Esophagus muscularis mucosa (tissue), 4 donors: ENCODE data around the gene KREMEN1. TPM values are rescaled to one million over a fixed set of nuclear protein-coding genes. Genes with fewer than 3 reads are reported as not detected.

ENCODE experiments used
- DNase-seq: peaks from one replicate; pipeline ENCODE4 v3.0.0-alpha.2; 2017; ENCODE audit errors: extremely low spot score
- H3K27ac ChIP-seq, 4 donors: fragments of 200-600 bp; sonication (generic); replicated peaks in 1 of 4; 1 replicate in 3 of 4; 2 replicates in 1 of 4; pipeline ENCODE4 v1.5.1; 2016 to 2019; ENCODE audit warnings: mild to moderate bottlenecking in 1 of 4
- H3K27me3 ChIP-seq, 4 donors: fragments of 200-600 bp; sonication (generic); one replicate each; pipeline versions ENCODE4 v1.5.1 to v1.6.0; 2016 to 2019
- H3K36me3 ChIP-seq, 4 donors: fragments of 200-600 bp; sonication (generic); one replicate each; pipeline ENCODE4 v1.5.1; 2016 to 2019
- H3K4me1 ChIP-seq, 4 donors: fragments of 200-600 bp; sonication (generic); one replicate each; pipeline ENCODE4 v1.5.1; 2016 to 2019
- H3K4me3 ChIP-seq, 4 donors: fragments of 200-600 bp; sonication (generic); 1 replicate in 2 of 4; 2 replicates in 2 of 4; pipeline ENCODE4 v1.5.1; 2016 to 2019; ENCODE audit warnings: mild to moderate bottlenecking in 4 of 4, moderate library complexity in 1 of 4
- H3K9me3 ChIP-seq, 4 donors: fragments of 200-600 bp; sonication (generic); 1 replicate in 3 of 4; 2 replicates in 1 of 4; pipeline ENCODE4 v1.5.1; 2016 to 2019
- EP300 ChIP-seq: sonication (generic); formaldehyde crosslinking; IDR thresholded peaks from one replicate; pipeline ENCODE4 v1.6.1; 2017; ENCODE audit warnings: antibody characterized with exemption
- POLR2A ChIP-seq: fragments of 450-650 bp; IDR thresholded peaks from one replicate; pipeline ENCODE4 v1.6.1; 2017; ENCODE audit warnings: antibody characterized with exemption, moderate library complexity, mild to moderate bottlenecking, low read depth
- POLR2AphosphoS5 ChIP-seq, 2 donors: sonication (generic); formaldehyde crosslinking; IDR thresholded peaks; one replicate each; pipeline ENCODE4 v1.6.1; 2017; ENCODE audit warnings: antibody characterized with exemption in 2 of 2
- WGBS: methylation state at CpG from one replicate; pipeline ENCODE4 v1.1.5; 2018; 5-methylcytosine and 5-hydroxymethylcytosine counted together
- intact Hi-C: fragments of 100-400 bp; cut with DNase I; formaldehyde crosslinking; loops from one replicate; pipeline ENCODE4 v1.15.1; 2023
- total RNA-seq, 4 donors: library from RNA; depleted of rRNA; stranded (reverse); fragments of >200 nt; gene quantifications; one replicate each; pipeline versions ENCODE4 v1.1.0 to v1.2.1, GENCODE V29; 2016
- TF ChIP-seq, protein P1 (sequence below), 3 experiments: fragments of 200-600 bp in 2 of 3; fragments of 450-650 bp in 1 of 3; sonication (generic) in 2 of 3; IDR thresholded peaks; one replicate each; pipeline ENCODE4 v1.5.1; 2017 to 2019; ENCODE audit warnings: antibody characterized with exemption in 3 of 3, mild to moderate bottlenecking in 2 of 3, moderate library complexity in 1 of 3

Gene KREMEN1
- total RNA-seq, 4 donors from 2014 or later = 8.7 to 14.6 (median 12.4) TPM

DNA sequence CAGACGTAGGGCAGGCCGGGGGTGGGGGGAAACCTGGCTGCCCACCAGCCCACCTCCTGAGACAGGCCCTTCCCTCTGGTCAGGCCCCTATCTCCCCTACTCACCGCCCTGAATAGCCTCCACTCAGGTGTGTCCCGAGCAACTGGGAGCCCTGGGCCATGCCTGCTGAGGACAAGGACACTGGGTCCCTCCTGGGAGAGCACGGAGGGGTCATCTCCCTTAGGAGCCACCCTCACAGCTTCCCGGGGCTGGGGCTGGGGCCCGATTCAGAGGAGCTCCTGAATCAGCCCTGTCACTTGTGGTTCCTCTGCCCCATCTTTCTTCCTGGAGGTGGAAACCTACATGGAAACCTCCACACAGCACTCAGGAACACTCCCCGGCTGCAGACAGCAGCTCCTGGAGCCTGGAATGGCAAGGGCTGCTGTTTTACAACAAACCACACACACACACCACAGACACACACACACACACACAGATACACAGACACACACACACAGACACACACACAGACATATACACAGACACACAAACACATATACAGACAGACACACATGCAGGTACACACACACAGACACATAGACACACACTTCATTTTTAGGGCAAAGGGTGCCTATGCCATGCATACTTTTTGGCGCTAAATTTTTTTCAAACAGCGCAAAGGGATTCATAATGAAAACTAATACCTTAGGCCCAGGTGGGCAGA is 123.3 kb downstream of the KREMEN1 start:
- H3K27ac ChIP-seq = no peak overlapping the region
- intact Hi-C loops = no loop called here
- H3K4me1 ChIP-seq = no peaks in the 10 kb centered on the region
- WGBS = 72% methylated on average over 9 of the region's 10 CpGs
- H3K4me3 ChIP-seq = no peak overlapping the region
- TF ChIP-seq POLR2AphosphoS5 (IDR thresholded peaks at IDR 0.05) = no peak
- no peak for TF ChIP-seq POLR2A
- TF ChIP-seq, protein P1, sequence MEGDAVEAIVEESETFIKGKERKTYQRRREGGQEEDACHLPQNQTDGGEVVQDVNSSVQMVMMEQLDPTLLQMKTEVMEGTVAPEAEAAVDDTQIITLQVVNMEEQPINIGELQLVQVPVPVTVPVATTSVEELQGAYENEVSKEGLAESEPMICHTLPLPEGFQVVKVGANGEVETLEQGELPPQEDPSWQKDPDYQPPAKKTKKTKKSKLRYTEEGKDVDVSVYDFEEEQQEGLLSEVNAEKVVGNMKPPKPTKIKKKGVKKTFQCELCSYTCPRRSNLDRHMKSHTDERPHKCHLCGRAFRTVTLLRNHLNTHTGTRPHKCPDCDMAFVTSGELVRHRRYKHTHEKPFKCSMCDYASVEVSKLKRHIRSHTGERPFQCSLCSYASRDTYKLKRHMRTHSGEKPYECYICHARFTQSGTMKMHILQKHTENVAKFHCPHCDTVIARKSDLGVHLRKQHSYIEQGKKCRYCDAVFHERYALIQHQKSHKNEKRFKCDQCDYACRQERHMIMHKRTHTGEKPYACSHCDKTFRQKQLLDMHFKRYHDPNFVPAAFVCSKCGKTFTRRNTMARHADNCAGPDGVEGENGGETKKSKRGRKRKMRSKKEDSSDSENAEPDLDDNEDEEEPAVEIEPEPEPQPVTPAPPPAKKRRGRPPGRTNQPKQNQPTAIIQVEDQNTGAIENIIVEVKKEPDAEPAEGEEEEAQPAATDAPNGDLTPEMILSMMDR (IDR thresholded peaks at IDR 0.05) = no peak
- TF ChIP-seq EP300 = no peak
- H3K9me3 ChIP-seq = no peaks in the 10 kb centered on the region
- no peaks in the 10 kb centered on the region for H3K27me3 ChIP-seq
- H3K36me3 ChIP-seq = no peaks in the 10 kb centered on the region
- no peak for DNase-seq

DNA sequence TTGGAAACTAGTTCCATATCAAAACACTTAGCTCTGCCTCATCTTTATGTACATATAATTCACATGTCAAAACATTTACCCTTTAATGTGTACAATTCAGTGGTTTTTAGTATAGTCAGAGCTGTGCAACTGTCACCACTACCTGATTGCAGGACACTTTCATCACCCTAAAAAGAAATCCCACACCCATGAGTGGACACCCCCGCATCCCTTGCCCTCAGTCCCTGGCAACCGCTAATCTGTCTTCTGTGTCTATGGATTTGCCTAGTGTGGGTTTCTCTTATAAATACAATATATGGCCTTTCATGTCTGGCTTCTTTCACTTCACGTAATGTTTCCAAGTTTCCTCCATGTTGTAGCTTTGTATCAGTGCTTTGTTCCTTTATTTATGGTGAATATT is 124.3 kb downstream of the KREMEN1 start:
- no peaks in the 10 kb centered on the region for H3K27me3 ChIP-seq
- H3K9me3 ChIP-seq = no peaks in the 10 kb centered on the region
- DNase-seq = no peak
- 89% methylated on average over 3 of the region's 3 CpGs for WGBS
- H3K4me3 ChIP-seq = no peak overlapping the region
- peaks cover 0 to 4% (median 2%) of the 10 kb centered on the region in 4 donors for H3K4me1 ChIP-seq
- intact Hi-C loops = no loop called here
- no peak overlapping the region for H3K27ac ChIP-seq
- no peaks in the 10 kb centered on the region for H3K36me3 ChIP-seq
- TF ChIP-seq POLR2AphosphoS5 (IDR thresholded peaks at IDR 0.05) (no peak), POLR2A (no peak), EP300 (no peak)
- TF ChIP-seq, protein P1 (IDR thresholded peaks at IDR 0.05) = no peak

DNA sequence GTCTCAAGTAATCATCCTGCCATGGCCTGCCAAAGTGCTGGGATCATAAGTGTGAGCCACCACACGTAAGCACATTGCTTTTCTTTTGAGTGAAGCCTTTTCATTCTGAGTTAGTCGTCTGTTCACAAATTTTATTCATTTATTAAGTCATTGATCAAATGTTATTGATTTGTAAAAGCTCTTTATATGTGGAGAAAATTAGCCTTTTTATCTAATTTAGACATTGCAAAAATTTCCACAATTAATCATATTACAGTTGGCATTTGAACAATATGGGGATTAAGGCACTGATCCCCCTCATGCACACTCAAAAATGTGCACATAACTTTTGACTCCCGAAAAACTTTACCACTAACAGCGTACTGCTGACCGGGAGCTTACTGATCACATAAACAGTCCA is 125.4 kb downstream of the KREMEN1 start:
- 98% methylated on average over 5 of the region's 5 CpGs for WGBS
- H3K9me3 ChIP-seq = no peaks in the 10 kb centered on the region
- H3K4me3 ChIP-seq = no peak overlapping the region
- TF ChIP-seq POLR2AphosphoS5 (IDR thresholded peaks at IDR 0.05) (no peak), EP300 (no peak)
- TF ChIP-seq, protein P1 (IDR thresholded peaks at IDR 0.05) = no peak
- H3K27me3 ChIP-seq = no peaks in the 10 kb centered on the region
- peaks cover 4 to 14% (median 6%) of the 10 kb centered on the region in 4 donors for H3K4me1 ChIP-seq
- H3K36me3 ChIP-seq = no peaks in the 10 kb centered on the region
- H3K27ac ChIP-seq = no peak overlapping the region
- DNase-seq = no peak
- intact Hi-C loops = no loop called here

DNA sequence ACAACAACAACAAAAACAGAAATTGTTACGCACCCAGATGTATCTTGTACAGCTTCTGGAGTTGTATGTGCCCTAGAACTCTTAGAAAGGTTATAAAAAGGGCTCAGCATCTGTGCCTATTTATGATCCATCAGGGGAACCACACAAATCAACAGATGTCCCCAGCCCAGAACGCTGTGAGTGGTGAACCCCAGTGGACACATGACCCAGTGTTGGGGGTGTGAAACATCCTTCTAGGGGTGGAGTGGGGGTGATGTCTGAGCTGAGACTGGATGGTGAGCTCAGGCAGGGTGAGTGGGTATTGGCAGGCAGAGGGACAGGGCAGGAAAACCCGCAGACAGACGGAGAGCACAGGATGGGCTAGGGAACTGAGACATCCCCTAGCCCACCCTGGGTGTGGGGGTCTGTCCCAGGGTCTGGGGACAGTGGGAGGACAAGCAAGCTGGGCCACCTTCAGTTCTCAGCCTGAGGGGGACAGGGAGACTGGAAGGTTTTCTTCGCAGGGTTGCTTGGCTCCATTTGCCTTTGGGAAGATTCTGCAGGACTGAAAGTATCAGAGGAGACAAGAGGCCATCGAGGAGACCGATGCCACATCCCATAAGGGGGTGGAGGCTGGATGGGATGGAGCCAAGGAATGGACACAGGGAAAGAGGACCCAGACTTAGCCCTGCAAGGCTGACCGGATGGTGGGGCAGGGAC is 127.0 kb downstream of the KREMEN1 start:
- Histone ChIP-seq H3K36me3 (no peaks in the 10 kb centered on the region), H3K9me3 (no peaks in the 10 kb centered on the region), H3K4me1 (peaks cover 4 to 14% (median 6%) of the 10 kb centered on the region in 4 donors), H3K27me3 (no peaks in the 10 kb centered on the region), H3K27ac (no peak overlapping the region), H3K4me3 (no peak overlapping the region)
- WGBS = 86% methylated on average over 8 of the region's 8 CpGs
- TF ChIP-seq, protein P1 (IDR thresholded peaks at IDR 0.05) = no peak
- TF ChIP-seq POLR2AphosphoS5 (IDR thresholded peaks at IDR 0.05) = no peak
- TF ChIP-seq EP300 = no peak
- no peak for TF ChIP-seq POLR2A
- intact Hi-C loops = no loop called here
- no peak for DNase-seq
